Left ventricle myocardium inferior (tissue), 1 donor: ENCODE measurements around the gene IL17C. TPM values are rescaled to one million over a fixed set of nuclear protein-coding genes. Genes with fewer than 3 reads are reported as not detected.
"Not testable (repeated sequence)": the region's sequence is repeated elsewhere in the genome, so short reads cannot be mapped to it uniquely, and the experiment has no call there.

Source experiments
- DNase-seq: peaks from one replicate; pipeline ENCODE4 v3.0.0-alpha.2; 2020
- H3K27ac ChIP-seq: fragments of 200-600 bp; replicated peaks from 2 replicates; pipeline ENCODE4 v1.8.0; 2021
- H3K27me3 ChIP-seq: fragments of 200-600 bp; 2 replicates; pipeline ENCODE4 v1.8.0; 2021; ENCODE audit warnings: low read depth
- H3K36me3 ChIP-seq: fragments of 200-600 bp; 2 replicates; pipeline ENCODE4 v1.8.0; 2021
- H3K4me1 ChIP-seq: fragments of 200-600 bp; 2 replicates; pipeline ENCODE4 v1.8.0; 2021
- H3K4me3 ChIP-seq: fragments of 200-600 bp; 2 replicates; pipeline ENCODE4 v1.8.0; 2021; ENCODE audit warnings: mild to moderate bottlenecking, moderate library complexity
- H3K9me3 ChIP-seq: fragments of 200-600 bp; replicated peaks from 2 replicates; pipeline ENCODE4 v1.8.0; 2021
- CTCF ChIP-seq: fragments of 200-600 bp; IDR thresholded peaks from 2 replicates; pipeline ENCODE4 v1.8.0; 2021; ENCODE audit warnings: antibody characterized with exemption, mild to moderate bottlenecking, borderline replicate concordance
- intact Hi-C: fragments of 100-400 bp; cut with micrococcal nuclease; formaldehyde crosslinking; loops from one replicate; pipeline ENCODE4 v1.11.0; 2022
- total RNA-seq: library from RNA; stranded (reverse); fragmentation: NEBNext Ultra II Directional; extraction: Animal tissue kit (Norgen Biotek cat#: 25700); gene quantifications from one replicate; pipeline ENCODE4 v1.2.1, GENCODE V29; 2021
- donor health status: DM: no; HTN: yes; CAD: no; lungs with severe emphysema.

IL17C gene
- total RNA-seq, 1 donor from 2014 or later, result not detected

- Histone ChIP-seq H3K27ac (no peak overlapping the region), H3K4me1 (peaks cover 58% of the 10 kb centered on the region), H3K4me3 (no peak overlapping the region), H3K9me3 (no peaks in the 10 kb centered on the region), H3K27me3 (no peaks in the 10 kb centered on the region), H3K36me3 (peaks cover 77% of the 10 kb centered on the region)
- intact Hi-C loops, result no loop called here
- TF ChIP-seq CTCF, result no peak
- no peak for DNase-seq
Observed at GRCh38 chr16:88602091-88602490, 36.3 kb upstream of the IL17C start.

GRCh38 chr16:88605186-88606147 lies 32.9 kb upstream of the IL17C start:
- H3K36me3 ChIP-seq, result peaks cover 80% of the 10 kb centered on the region
- H3K4me1 ChIP-seq, result peaks cover 27% of the 10 kb centered on the region

GRCh38 chr16:88606148-88606757 lies 32.1 kb upstream of the IL17C start:
- Histone ChIP-seq H3K36me3 (peaks cover 80% of the 10 kb centered on the region), H3K27ac (no peak overlapping the region), H3K4me1 (peaks cover 20% of the 10 kb centered on the region), H3K9me3 (no peaks in the 10 kb centered on the region), H3K4me3 (no peak overlapping the region), H3K27me3 (no peaks in the 10 kb centered on the region)
- intact Hi-C loops, result no loop called here
- no peak for TF ChIP-seq CTCF
- DNase-seq, result no peak

More at GRCh38 chr16:88605186-88606147, 32.9 kb upstream of the IL17C start:
- no peaks in the 10 kb centered on the region for H3K27me3 ChIP-seq
- no peak for TF ChIP-seq CTCF
- H3K4me3 ChIP-seq, result no peak overlapping the region
- no peak overlapping the region for H3K27ac ChIP-seq
- H3K9me3 ChIP-seq, result no peaks in the 10 kb centered on the region
- no peak for DNase-seq
- intact Hi-C loops, result no loop called here

GRCh38 chr16:88608076-88608475 lies 30.3 kb upstream of the IL17C start:
- no peak overlapping the region for H3K27ac ChIP-seq

GRCh38 chr16:88609426-88609825 lies 28.9 kb upstream of the IL17C start:
- H3K4me3 ChIP-seq, DNase-seq, H3K27ac ChIP-seq, intact Hi-C loops, H3K27me3 ChIP-seq, H3K9me3 ChIP-seq: not testable (repeated sequence)
- Histone ChIP-seq H3K4me1 (peaks cover 17% of the 10 kb centered on the region), H3K36me3 (peaks cover 84% of the 10 kb centered on the region)

More at GRCh38 chr16:88608076-88608475, 30.3 kb upstream of the IL17C start:
- Histone ChIP-seq H3K4me3 (no peak overlapping the region), H3K4me1 (peaks cover 10% of the 10 kb centered on the region), H3K36me3 (peaks cover 80% of the 10 kb centered on the region), H3K27me3 (no peaks in the 10 kb centered on the region), H3K9me3 (no peaks in the 10 kb centered on the region)
- intact Hi-C loops, result no loop called here
- no peak for TF ChIP-seq CTCF
- no peak for DNase-seq

GRCh38 chr16:88610080-88610479 lies 28.3 kb upstream of the IL17C start:
- no peak overlapping the region for H3K4me3 ChIP-seq
- H3K9me3 ChIP-seq, result no peaks in the 10 kb centered on the region
- TF ChIP-seq CTCF, result no peak
- H3K4me1 ChIP-seq, result peaks cover 20% of the 10 kb centered on the region
- peaks cover 80% of the 10 kb centered on the region for H3K36me3 ChIP-seq
- H3K27me3 ChIP-seq, result no peaks in the 10 kb centered on the region
- DNase-seq, result no peak
- intact Hi-C loops, result no loop called here
- H3K27ac ChIP-seq, result no peak overlapping the region
